Heart right ventricle (tissue), 16 donors: ENCODE results near the gene PLVAP. TPM values are rescaled to one million over a fixed set of nuclear protein-coding genes. Genes with fewer than 3 reads are reported as not detected.

Experiments
- ATAC-seq, 8 donors: fragments of 200-7000 bp; cut with Tn5 transposase; one replicate each; pipeline ENCODE4 v1.9.1; 2020; ENCODE audit warnings: mild to moderate bottlenecking in 8 of 8, moderate library complexity in 8 of 8, moderate number of reproducible peaks in 1 of 8
- DNase-seq, 2 donors: peaks; one replicate each; pipeline ENCODE4 v3.0.0-alpha.2; 2020
- H3K27ac ChIP-seq, 10 donors: fragments of 200-600 bp; sonication (generic) in 2 of 10; one replicate each; pipeline versions ENCODE4 v1.5.0 to v1.8.0; 2020 to 2022; ENCODE audit warnings: mild to moderate bottlenecking in 3 of 10
- H3K27me3 ChIP-seq, 7 donors: fragments of 200-600 bp; one replicate each; pipeline ENCODE4 v1.8.0; 2021 to 2022; ENCODE audit warnings: mild to moderate bottlenecking in 2 of 7
- H3K36me3 ChIP-seq, 9 donors: fragments of 200-600 bp; sonication (generic) in 1 of 9; one replicate each; pipeline versions ENCODE4 v1.5.0 to v1.8.0; 2020 to 2022; ENCODE audit warnings: mild to moderate bottlenecking in 2 of 9
- H3K4me1 ChIP-seq, 9 donors: fragments of 200-600 bp; sonication (generic) in 1 of 9; one replicate each; pipeline versions ENCODE4 v1.5.0 to v1.8.0; 2020 to 2022; ENCODE audit warnings: mild to moderate bottlenecking in 4 of 9
- H3K4me3 ChIP-seq, 10 donors: fragments of 200-600 bp; sonication (generic) in 2 of 10; one replicate each; pipeline versions ENCODE4 v1.5.0 to v1.8.0; 2020 to 2022; ENCODE audit warnings: mild to moderate bottlenecking in 7 of 10, moderate library complexity in 2 of 10
- H3K9me3 ChIP-seq, 11 donors: fragments of 200-600 bp in 10 of 11; sonication (generic) in 2 of 11; one replicate each; pipeline versions ENCODE4 v1.5.0 to v1.8.0; 2013 to 2022; ENCODE audit warnings: mild to moderate bottlenecking in 2 of 11, control low read depth in 1 of 11, moderate library complexity in 1 of 11
- CTCF ChIP-seq, 9 donors: fragments of 200-600 bp; sonication (generic) in 2 of 9; IDR thresholded peaks; one replicate each; pipeline versions ENCODE4 v1.5.0 to v1.8.0; 2021 to 2022; ENCODE audit warnings: antibody characterized with exemption in 9 of 9, mild to moderate bottlenecking in 5 of 9, moderate library complexity in 1 of 9
- WGBS, 2 donors: extraction: QIAGEN DNeasy Blood & Tissue Kit; methylation state at CpG; one replicate each; pipeline ENCODE4 v1.1.7; 2013; ENCODE audit warnings: inconsistent platforms in 1 of 2; 5-methylcytosine and 5-hydroxymethylcytosine counted together
- intact Hi-C, 10 donors: fragments of 100-400 bp; cut with DNase I; formaldehyde crosslinking; loops; one replicate each; pipeline versions ENCODE4 v1.11.1 to v1.14.2; 2022
- polyA plus RNA-seq, 2 donors: library from polyadenylated mRNA; stranded (reverse); fragments of 200-250 nt; gene quantifications; one replicate each; pipeline ENCODE4 v1.2.3, GENCODE V29; 2013
- total RNA-seq, 10 donors: library from RNA; stranded (reverse); fragmentation: NEBNext Ultra II Directional in 3 of 10; extraction: Animal tissue kit (Norgen Biotek cat#: 25700) in 3 of 10; gene quantifications; one replicate each; pipeline versions ENCODE4 v1.2.1 to v1.2.4, GENCODE V29; 2021 to 2023
- donor health status: Arrhythmogenic right ventricular cardiomyopathy.
- donor health status: ischemic (EF 13 %, LVEDD 7.1; RV severe dilation, severe dysfunction).
- donor health status: healthy with polysubstance abuse.
- donor health status: DM: no; HTN: yes; CAD: no.
- donor health status: DM: no; HTN: no; CAD: no.
- donor health status: ischemic (EF 25% LVEDD 6.9; RV normal size, moderate dysfunction).
- donor health status: ischemic (EF 25% LVEDD 5.7; RV mildly dilated, moderate dysfunction).
- donor health status: healthy.
- donor health status: DM: yes; HTN: yes; CAD: no.
- donor health status: Ischemic cardiomyopathy.
- donor health status: ischemic (EF 35%, LVEDD 5.7; RV mildly dilated, moderate dysfunction).
- donor health status: nonischemic (EF 11% LVEDD 7.7; RV severe dilation, severe dysfunction).
- donor health status: DM: yes; HTN: yes; CAD: no.
- donor health status: PGD.
- donor health status: ischemic (EF 29% LVEDD 5.4; RV normal size, mild dysfunction).
- donor health status: nonischemic (EF 23%, LVEDD 6.1; RV moderate dilation, normal function).

Gene PLVAP
- total and polyA plus RNA-seq, 12 donors = 7.5 to 74.9 (median 24.5) TPM

- no peak for TF ChIP-seq CTCF (IDR thresholded peaks at IDR 0.05)
- peaks cover 0 to 28% (median 9%) of the 10 kb centered on the region in 9 donors for H3K4me1 ChIP-seq
- peaks cover 0 to 28% (median 0%) of the 10 kb centered on the region in 7 donors for H3K27me3 ChIP-seq
- no peak for ATAC-seq
- intact Hi-C loops = no loop called here
- H3K27ac ChIP-seq = no peak overlapping the region
- peak overlapping the region in 1 of 10 donors; percentile 50 for H3K4me3 ChIP-seq
- no peaks in the 10 kb centered on the region for H3K9me3 ChIP-seq
- no peak for DNase-seq
- peaks cover 0 to 26% (median 0%) of the 10 kb centered on the region in 9 donors for H3K36me3 ChIP-seq
- 73 to 75% methylated on average over 51 of the region's 51 CpGs for WGBS, 2 donors
Observed at GRCh38 chr19:17329366-17330261, 47.5 kb downstream of the PLVAP start.

GRCh38 chr19:17328517-17329365, 48.4 kb downstream of the PLVAP start:
- Histone ChIP-seq H3K27me3 (peaks cover 0 to 28% (median 0%) of the 10 kb centered on the region in 7 donors), H3K27ac (peak overlapping the region in 1 of 10 donors; percentile 26), H3K36me3 (peaks cover 0 to 26% (median 0%) of the 10 kb centered on the region in 9 donors), H3K9me3 (no peaks in the 10 kb centered on the region), H3K4me3 (peak overlapping the region in 6 of 10 donors; percentile 11 to 50 (median 30)), H3K4me1 (peaks cover 0 to 28% (median 3%) of the 10 kb centered on the region in 9 donors)
- DNase-seq = no peak
- ATAC-seq = no peak
- 43 to 44% methylated on average over 60 to 94 of the region's 94 CpGs for WGBS, 2 donors
- intact Hi-C loops = no loop called here
- no peak for TF ChIP-seq CTCF (IDR thresholded peaks at IDR 0.05)

- no peak for DNase-seq
- Histone ChIP-seq H3K27ac (peak overlapping the region in 1 of 10 donors; percentile 26), H3K4me3 (peak overlapping the region in 6 of 10 donors; percentile 11 to 50 (median 30)), H3K4me1 (peaks cover 0 to 21% (median 0%) of the 10 kb centered on the region in 9 donors), H3K27me3 (peaks cover 0 to 28% (median 0%) of the 10 kb centered on the region in 7 donors), H3K9me3 (no peaks in the 10 kb centered on the region), H3K36me3 (peaks cover 0 to 26% (median 0%) of the 10 kb centered on the region in 9 donors)
- peak in 1 of 9 donors; percentile 8 for TF ChIP-seq CTCF (IDR thresholded peaks at IDR 0.05)
- intact Hi-C loops = no loop called here
- 48 to 53% methylated on average over 59 to 64 of the region's 64 CpGs for WGBS, 2 donors
- peak in 5 of 8 donors; percentile 12 to 50 (median 28) for ATAC-seq
Observed at GRCh38 chr19:17327654-17328516, 49.3 kb downstream of the PLVAP start.
